CD14-positive monocyte (primary cell): ENCODE results near the gene KRT76. TPM values are rescaled to one million over a fixed set of nuclear protein-coding genes. Genes with fewer than 3 reads are reported as not detected.

Source experiments
- DNase-seq, 3 donors: peaks; one replicate each; pipeline ENCODE4 v3.0.0-alpha.2; 2011 to 2022
- H2AFZ ChIP-seq: 2 replicates; pipeline ENCODE4 v1.6.0; 2012; ENCODE audit warnings: mild to moderate bottlenecking, low read depth, low read length, inconsistent platforms; ENCODE audit not compliant: insufficient read depth, poor library complexity, severe bottlenecking
- H3K27ac ChIP-seq, 2 donors: 1 replicate in 1 of 2; 2 replicates in 1 of 2; pipeline ENCODE4 v1.5.1; 2012 to 2013; ENCODE audit warnings: low read length in 2 of 2, control low read depth in 1 of 2, inconsistent platforms in 1 of 2, low read depth in 1 of 2, mild to moderate bottlenecking in 1 of 2
- H3K27me3 ChIP-seq, 2 donors: one replicate each; pipeline versions ENCODE4 v1.6.0 to v1.6.1; 2011 to 2013; ENCODE audit warnings: low read length in 2 of 2; ENCODE audit not compliant: control insufficient read depth in 2 of 2, insufficient read depth in 2 of 2
- H3K36me3 ChIP-seq, 2 donors: replicated peaks in 1 of 2; 1 replicate in 1 of 2; 2 replicates in 1 of 2; pipeline versions ENCODE4 v1.5.1 to v1.6.1; 2012 to 2013; ENCODE audit warnings: low read length in 2 of 2, control low read depth in 1 of 2, inconsistent platforms in 1 of 2, mild to moderate bottlenecking in 1 of 2; ENCODE audit not compliant: insufficient read depth in 2 of 2, control insufficient read depth in 1 of 2
- H3K4me1 ChIP-seq, 2 donors: 1 replicate in 1 of 2; 2 replicates in 1 of 2; pipeline versions ENCODE4 v1.5.1 to v1.6.1; 2012 to 2013; ENCODE audit warnings: low read length in 2 of 2, control low read depth in 1 of 2, inconsistent platforms in 1 of 2, mild to moderate bottlenecking in 1 of 2, moderate library complexity in 1 of 2; ENCODE audit not compliant: insufficient read depth in 2 of 2, control insufficient read depth in 1 of 2
- H3K4me2 ChIP-seq: replicated peaks from 2 replicates; pipeline ENCODE3; 2012; ENCODE audit warnings: low read length, moderate library complexity, mild to moderate bottlenecking; ENCODE audit not compliant: poor library complexity, severe bottlenecking; ENCODE audit errors: extremely low read depth
- H3K4me3 ChIP-seq, 3 experiments: fragments of 200-600 bp in 1 of 3; sonication (generic) in 1 of 3; replicated peaks in 1 of 3; 1 replicate in 2 of 3; 2 replicates in 1 of 3; pipeline ENCODE4 v1.5.1; 2011 to 2013; ENCODE audit warnings: low read length in 3 of 3, mild to moderate bottlenecking in 3 of 3, control low read depth in 2 of 3, low read depth in 2 of 3, inconsistent platforms in 1 of 3, moderate library complexity in 1 of 3
- H3K79me2 ChIP-seq: 2 replicates; pipeline ENCODE4 v1.6.0; 2012; ENCODE audit warnings: mild to moderate bottlenecking, control low read depth, inconsistent platforms, low read length, moderate library complexity; ENCODE audit not compliant: insufficient read depth
- H3K9ac ChIP-seq: 2 replicates; pipeline ENCODE4 v1.6.0; 2017; ENCODE audit warnings: low read length, mild to moderate bottlenecking; ENCODE audit not compliant: insufficient read depth, poor library complexity, severe bottlenecking
- H3K9me3 ChIP-seq, 2 donors: replicated peaks in 1 of 2; 1 replicate in 1 of 2; 2 replicates in 1 of 2; pipeline versions ENCODE4 v1.5.1 to v1.6.1; 2012 to 2013; ENCODE audit warnings: low read length in 2 of 2, control low read depth in 1 of 2; ENCODE audit not compliant: control insufficient read depth in 1 of 2, insufficient read depth in 1 of 2
- H4K20me1 ChIP-seq: 2 replicates; pipeline ENCODE4 v1.6.0; 2012; ENCODE audit warnings: mild to moderate bottlenecking, low read length, control low read depth, moderate library complexity; ENCODE audit not compliant: insufficient read depth
- H3K27ac Mint-ChIP-seq, 7 donors: one replicate each; pipeline ENCODE4 v1.8.0; 2020; ENCODE audit warnings: mild to moderate bottlenecking in 7 of 7, mixed read lengths in 7 of 7, moderate library complexity in 6 of 7, inconsistent platforms in 2 of 7
- H3K27me3 Mint-ChIP-seq, 3 donors: one replicate each; pipeline ENCODE4 v1.8.0; 2021 to 2022; ENCODE audit warnings: low read depth in 3 of 3, mild to moderate bottlenecking in 3 of 3, mixed read lengths in 3 of 3, moderate library complexity in 3 of 3, inconsistent platforms in 1 of 3
- H3K36me3 Mint-ChIP-seq, 2 donors: one replicate each; pipeline ENCODE4 v1.8.0; 2020; ENCODE audit warnings: mixed read lengths in 2 of 2, inconsistent platforms in 1 of 2, mild to moderate bottlenecking in 1 of 2
- H3K4me1 Mint-ChIP-seq: one replicate; pipeline ENCODE4 v1.8.0; 2020; ENCODE audit warnings: mild to moderate bottlenecking, mixed read lengths
- H3K4me3 Mint-ChIP-seq, 2 donors: one replicate each; pipeline ENCODE4 v1.8.0; 2020; ENCODE audit warnings: mild to moderate bottlenecking in 2 of 2, mixed read lengths in 2 of 2, moderate library complexity in 1 of 2
- H3K9me3 Mint-ChIP-seq, 7 donors: one replicate each; pipeline ENCODE4 v1.8.0; 2020 to 2022; ENCODE audit warnings: mixed read lengths in 7 of 7, mild to moderate bottlenecking in 6 of 7, moderate library complexity in 6 of 7, inconsistent platforms in 2 of 7
- CTCF ChIP-seq: fragments of 200-600 bp; IDR thresholded peaks from one replicate; pipeline ENCODE4 v1.8.0; 2022; ENCODE audit warnings: antibody characterized with exemption, mild to moderate bottlenecking
- WGBS: methylation state at CpG from one replicate; pipeline ENCODE4 v1.1.5; 2013; ENCODE audit warnings: missing lambda C conversion rate; ENCODE audit not compliant: insufficient coverage; 5-methylcytosine and 5-hydroxymethylcytosine counted together
- intact Hi-C, 2 donors: fragments of 100-400 bp; cut with micrococcal nuclease; formaldehyde crosslinking; loops; one replicate each; pipeline versions ENCODE4 v1.15.0 to v1.15.1; 2023
- polyA plus RNA-seq, 3 donors: library from polyadenylated mRNA; depleted of rRNA in 1 of 3; unstranded in 2 of 3; stranded (reverse) in 1 of 3; fragments of 300-500 nt in 2 of 3; fragments of >200 nt in 1 of 3; fragmentation: Illumina TruSeq in 2 of 3; gene quantifications; 1 replicate in 2 of 3; 2 replicates in 1 of 3; pipeline ENCODE4 v1.2.3, GENCODE V29; 2012 to 2021

The KRT76 gene
- polyA plus RNA-seq, 3 donors, result not detected

GRCh38 chr12:52818388-52818787 is 41.2 kb upstream of the KRT76 start:
- WGBS, result 80% methylated on average over 1 of the region's 7 CpGs
- Histone ChIP-seq H4K20me1 (no peaks in the 10 kb centered on the region), H3K27me3 (no peaks in the 10 kb centered on the region), H3K9me3 (no peaks in the 10 kb centered on the region), H3K4me1 (no peaks in the 10 kb centered on the region), H3K4me3 (no peak overlapping the region), H3K36me3 (no peaks in the 10 kb centered on the region), H3K4me2 (no peak overlapping the region), H2AFZ (no peak overlapping the region), H3K27ac (no peak overlapping the region), H3K79me2 (no peaks in the 10 kb centered on the region), H3K9ac (no peak overlapping the region)
- Mint-ChIP-seq H3K9me3 (no peaks in the 10 kb centered on the region), H3K27me3 (peaks cover 4 to 9% (median 5%) of the 10 kb centered on the region in 3 donors), H3K4me3 (no peak overlapping the region), H3K27ac (peak overlapping the region in 1 of 7 donors; percentile 13), H3K36me3 (no peaks in the 10 kb centered on the region), H3K4me1 (no peaks in the 10 kb centered on the region)
- no peak for DNase-seq
- intact Hi-C loops, result no loop called here
- TF ChIP-seq CTCF, result no peak

GRCh38 chr12:52817699-52818238 is 40.6 kb upstream of the KRT76 start:
- Histone ChIP-seq H4K20me1 (no peaks in the 10 kb centered on the region), H3K79me2 (no peaks in the 10 kb centered on the region), H3K9me3 (no peaks in the 10 kb centered on the region), H3K4me1 (no peaks in the 10 kb centered on the region), H2AFZ (no peak overlapping the region), H3K36me3 (no peaks in the 10 kb centered on the region), H3K4me2 (no peak overlapping the region), H3K9ac (no peak overlapping the region), H3K27ac (no peak overlapping the region), H3K4me3 (no peak overlapping the region), H3K27me3 (no peaks in the 10 kb centered on the region)
- Mint-ChIP-seq H3K27me3 (peaks cover 4 to 9% (median 5%) of the 10 kb centered on the region in 3 donors), H3K36me3 (no peaks in the 10 kb centered on the region), H3K27ac (peak overlapping the region in 1 of 7 donors; percentile 13), H3K9me3 (no peaks in the 10 kb centered on the region), H3K4me3 (no peak overlapping the region), H3K4me1 (no peaks in the 10 kb centered on the region)
- TF ChIP-seq CTCF, result no peak
- intact Hi-C loops, result no loop called here
- WGBS, result 100% methylated on average over 1 of the region's 2 CpGs
- no peak for DNase-seq
